Forelimb muscle (tissue), 1 donor: ENCODE data around the gene DPM2. TPM values are rescaled to one million over a fixed set of nuclear protein-coding genes. Genes with fewer than 3 reads are reported as not detected.
A peak's percentile ranks its signal among the peaks of the same experiment; 100 is the strongest.

ENCODE experiments used
- DNase-seq: peaks from one replicate; pipeline ENCODE4 v3.0.0-alpha.2; 2013; ENCODE audit warnings: low read depth
- polyA plus RNA-seq: library from polyadenylated mRNA; unstranded; fragments of 120-200 nt; gene quantifications from one replicate; pipeline ENCODE4 v1.2.1, GENCODE V29; 2013; ENCODE audit not compliant: insufficient read length

DPM2 gene
- polyA plus RNA-seq, 1 donor: 19.8 TPM

DNA sequence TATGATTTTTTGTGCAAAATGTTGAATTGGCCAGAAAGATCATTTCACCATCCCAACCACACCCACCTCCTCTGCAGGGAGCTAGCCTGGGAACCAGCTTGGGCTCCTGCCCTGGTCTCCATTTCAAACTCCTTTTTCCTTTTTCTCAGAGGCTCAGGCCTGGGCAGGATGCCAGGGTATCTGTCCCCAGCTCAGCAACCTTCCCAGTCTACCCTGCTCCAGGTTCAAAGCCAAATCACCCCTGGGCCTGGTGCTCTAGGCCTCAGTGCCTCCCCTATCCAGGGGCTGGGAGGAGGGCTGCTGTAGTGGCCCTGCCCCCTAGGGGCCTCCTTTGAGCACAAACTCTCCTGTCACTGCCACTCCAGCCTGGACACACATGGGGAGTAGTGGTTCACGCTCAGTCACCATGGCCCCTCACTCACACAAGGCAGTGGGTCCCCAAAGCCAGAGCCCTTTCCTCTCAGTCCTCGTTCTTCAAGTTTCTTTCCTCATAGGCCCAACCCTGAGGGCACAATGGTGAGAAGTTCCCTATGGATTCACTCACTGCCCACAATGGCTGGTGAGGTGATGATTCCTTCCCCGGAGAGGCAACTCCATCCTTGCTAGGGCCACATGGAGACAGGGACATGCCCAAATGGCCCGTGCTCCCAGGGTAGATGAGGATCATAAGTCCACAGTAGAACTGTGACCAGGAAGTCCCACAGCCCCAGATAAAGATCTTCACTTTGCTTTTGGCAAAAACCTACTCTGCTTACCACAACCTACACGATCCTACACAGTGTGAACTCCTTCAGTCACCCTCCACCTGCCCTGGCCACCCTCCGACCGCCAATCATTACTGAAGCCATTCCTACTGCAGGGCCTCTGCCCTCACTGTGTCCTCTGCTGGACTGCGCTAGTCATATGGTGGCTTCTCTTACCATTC lies 19.2 kb downstream of the DPM2 start:
- no peak for DNase-seq

DNA sequence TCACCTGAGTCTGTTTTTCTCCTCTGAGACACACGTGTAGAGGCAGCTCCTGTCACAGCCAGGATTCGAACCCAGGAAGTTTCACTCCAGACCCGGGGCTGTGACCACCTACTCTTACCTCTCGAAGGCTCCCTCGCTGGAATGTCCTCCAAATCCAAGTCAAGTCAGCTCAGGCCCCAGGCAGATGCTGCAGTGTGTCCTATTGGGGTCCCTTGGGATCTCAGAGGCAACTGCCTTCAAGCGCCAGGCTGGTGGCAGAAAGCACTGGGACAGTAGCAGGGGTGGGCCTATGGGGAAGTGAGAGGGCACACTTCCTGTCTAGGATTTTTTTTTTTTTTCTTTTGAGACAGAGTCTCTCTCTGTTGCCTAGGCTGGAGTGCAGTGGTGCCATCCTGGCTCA lies 20.1 kb downstream of the DPM2 start:
- DNase-seq: no peak

DNA sequence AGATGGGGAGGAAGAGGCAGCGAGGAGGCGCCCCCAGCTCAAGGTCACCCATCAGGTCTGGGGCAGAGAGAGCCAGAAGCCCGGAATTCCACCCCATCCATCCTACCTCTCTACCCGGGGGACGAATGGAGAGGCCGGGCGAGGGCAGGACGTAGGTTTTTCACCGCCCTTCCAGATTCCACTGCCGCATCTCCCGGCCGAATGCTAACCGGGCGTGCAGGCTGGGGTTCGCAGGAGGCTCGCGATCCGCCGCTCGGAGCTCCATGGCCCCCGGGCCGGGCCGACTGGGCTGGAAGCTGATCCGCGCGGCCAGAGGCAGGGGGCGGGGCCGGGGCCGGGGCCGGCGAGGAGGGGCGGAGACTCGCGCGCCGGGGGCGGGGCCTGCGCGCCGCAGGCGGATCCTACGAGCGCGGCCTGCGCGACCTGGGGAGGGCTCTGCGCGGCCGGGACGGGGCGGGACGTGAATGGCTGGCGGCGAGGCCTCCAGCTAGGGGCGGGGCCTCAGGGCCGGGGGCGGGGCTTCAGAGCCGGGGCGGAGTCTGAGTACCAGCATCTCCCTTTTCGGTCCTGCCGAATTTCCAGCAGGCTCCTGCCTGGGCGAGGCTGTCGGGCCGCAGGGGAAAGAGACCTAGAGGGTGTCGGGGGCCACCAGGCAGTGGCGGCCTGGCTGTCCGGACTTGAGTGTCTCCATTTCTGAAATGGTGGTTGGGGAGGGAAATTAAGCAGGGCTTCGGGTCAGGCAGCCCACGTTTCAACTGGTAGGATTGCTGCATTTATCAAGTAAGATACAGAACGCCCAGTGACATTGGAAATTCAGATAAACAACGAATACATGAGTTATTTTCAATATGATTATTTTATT lies 20.7 kb downstream of the DPM2 start, which contains the start of gene ST6GALNAC4:
Gene ST6GALNAC4, minus strand, starts transcription at position 322 of the 862 bp plus-strand sequence. CDS start 622 bp downstream, outside the sequence.
- DNase-seq: peak; percentile 65

DNA sequence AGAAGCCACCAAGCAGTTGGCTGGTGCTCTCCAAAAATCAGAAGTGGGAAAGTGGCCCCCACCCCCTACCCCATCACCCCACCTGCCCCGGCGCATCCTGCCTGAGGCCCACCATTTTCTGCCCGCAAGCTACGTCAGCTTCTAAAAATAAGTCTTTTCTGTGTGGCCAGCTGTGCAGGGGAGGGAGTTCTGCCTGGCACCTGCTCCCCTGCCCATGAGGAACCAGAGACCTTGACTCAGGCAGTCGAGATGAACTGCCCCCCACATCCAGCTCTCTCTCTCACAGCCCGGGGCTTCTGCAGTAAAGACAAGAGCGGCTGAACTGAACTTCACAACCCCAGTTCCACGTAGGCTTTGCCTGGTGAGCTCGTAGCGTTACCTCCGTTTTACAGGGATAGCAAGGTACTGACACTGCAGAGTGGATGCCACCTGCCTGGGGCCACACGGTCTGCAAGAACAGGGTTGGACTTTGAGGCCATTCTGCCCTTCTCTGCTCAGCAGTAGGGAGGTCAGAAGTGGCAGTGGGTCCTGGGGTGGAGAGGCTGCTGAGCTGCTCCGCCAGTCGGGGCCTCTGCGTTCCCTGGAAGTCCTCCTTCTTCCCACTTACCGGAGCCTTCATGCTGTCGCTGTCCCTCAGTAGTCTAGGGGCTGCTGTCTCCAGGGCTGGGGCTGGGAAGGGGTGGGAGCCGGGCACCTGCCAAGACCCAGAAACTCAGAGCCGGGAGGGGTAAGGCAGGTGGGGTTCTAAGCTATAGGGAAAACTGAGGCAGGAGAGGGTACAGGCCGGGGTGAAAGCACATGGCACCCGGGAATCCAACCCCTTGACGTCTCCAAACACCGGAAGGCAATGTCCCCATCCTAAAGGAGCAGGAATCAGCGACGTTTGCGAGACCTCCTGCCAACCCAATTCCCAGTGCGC lies 21.6 kb downstream of the DPM2 start:
- no peak for DNase-seq

DNA sequence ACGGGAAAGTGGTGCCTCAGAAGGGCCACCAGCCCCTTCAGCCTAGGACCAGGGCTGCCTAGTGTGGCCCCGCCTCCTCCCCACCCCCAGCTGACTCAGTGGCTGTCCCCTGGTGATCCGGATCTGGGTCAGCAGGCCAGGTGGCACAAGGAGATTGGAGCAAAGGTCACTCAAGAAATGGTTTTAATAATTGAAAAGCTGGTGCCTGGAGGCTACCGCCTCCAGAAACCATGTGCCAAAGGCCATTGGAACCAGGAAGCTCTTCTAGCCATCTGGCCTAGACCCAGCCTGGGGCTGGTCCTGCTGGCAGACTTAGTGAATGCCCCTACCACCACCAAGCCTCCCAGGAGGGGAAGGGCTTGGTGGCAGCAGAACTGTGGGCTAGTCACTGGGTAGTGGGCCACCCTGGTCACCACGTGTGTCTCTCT lies 22.3 kb downstream of the DPM2 start:
- no peak for DNase-seq

DNA sequence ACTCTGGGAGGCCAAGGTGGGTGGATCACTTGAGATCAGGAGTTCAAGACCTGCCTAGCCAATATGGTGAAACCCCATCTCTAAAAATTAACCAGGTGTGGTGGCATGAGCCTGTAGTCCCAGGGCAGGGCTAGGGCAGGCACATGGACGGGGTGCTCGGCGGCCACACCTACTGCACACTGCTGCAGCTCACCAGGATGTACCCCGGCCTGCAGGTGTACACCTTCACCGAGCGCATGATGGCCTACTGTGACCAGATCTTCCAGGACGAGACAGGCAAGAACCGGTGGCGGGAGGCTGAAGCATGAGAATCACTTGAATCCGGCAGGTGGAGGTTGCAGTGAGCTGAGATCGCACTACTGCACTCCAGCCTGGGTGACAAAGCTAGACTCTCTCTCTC lies 24.0 kb downstream of the DPM2 start:
- no peak for DNase-seq

DNA sequence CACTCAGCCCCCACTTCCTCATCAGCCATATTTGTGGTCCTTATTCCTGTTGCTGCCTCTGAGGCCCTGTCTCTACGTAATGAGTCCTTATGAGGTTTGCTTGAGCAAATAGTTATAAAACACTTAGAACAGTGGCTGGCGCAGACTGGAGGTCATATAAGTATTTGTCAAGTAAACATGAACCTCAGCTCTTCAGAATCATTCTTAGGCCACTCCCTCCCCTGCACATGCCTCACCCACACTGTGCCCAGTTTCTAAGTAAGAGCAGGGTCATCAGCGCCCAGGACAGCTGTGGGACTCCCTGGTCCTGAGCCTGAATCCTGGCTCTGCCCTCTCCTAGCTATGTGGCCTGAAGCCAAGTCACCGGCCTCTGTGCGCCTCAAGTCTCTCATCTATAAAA lies 24.8 kb downstream of the DPM2 start:
- no peak for DNase-seq

DNA sequence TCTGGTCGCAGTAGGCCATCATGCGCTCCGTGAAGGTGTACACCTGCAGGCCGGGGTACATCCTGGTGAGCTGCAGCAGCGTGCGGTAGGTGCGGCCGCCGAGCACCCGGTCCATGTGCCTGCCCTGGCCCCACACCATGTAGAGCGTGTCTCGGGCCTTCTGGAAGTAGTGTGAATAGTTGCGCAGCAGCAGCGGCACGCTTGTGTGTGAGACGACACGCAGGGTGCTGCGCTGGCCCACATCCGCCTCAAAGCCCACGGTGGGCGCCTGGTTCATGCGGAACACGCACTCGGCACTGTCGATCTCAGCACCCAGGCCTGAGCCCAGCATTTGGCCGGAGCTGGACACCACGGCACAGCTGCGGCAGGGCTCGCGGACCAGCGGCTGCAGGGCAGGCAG lies 25.4 kb downstream of the DPM2 start:
- DNase-seq: no peak

DNA sequence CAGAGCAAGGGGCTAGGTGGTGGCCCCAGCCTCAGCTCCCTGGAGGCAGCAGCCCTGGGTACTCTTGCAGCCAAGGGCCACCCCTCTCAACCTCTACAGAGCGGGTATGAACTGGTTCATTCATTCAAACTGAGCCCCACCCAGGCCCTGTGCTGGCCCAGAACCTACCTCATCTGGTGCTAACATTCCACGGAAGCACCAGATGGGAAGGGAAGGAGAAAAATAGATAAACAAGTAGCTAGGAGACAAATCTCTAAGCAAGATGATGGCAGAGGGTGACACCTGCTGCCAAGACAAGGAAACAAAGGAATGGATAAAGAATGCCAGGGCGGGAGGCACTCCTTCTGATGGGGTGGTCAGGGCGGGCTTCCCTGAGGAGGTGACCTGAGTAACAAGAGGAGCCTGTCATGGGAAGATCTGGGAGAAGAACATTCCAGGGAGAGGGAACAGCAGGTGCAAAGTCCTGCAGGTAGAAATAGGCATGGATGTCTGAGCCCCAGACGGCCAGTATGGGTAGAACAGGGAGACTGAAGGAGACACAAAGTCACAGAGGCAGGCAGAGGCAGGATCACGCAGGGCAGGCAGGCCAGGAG lies 26.9 kb downstream of the DPM2 start:
- no peak for DNase-seq

DNA sequence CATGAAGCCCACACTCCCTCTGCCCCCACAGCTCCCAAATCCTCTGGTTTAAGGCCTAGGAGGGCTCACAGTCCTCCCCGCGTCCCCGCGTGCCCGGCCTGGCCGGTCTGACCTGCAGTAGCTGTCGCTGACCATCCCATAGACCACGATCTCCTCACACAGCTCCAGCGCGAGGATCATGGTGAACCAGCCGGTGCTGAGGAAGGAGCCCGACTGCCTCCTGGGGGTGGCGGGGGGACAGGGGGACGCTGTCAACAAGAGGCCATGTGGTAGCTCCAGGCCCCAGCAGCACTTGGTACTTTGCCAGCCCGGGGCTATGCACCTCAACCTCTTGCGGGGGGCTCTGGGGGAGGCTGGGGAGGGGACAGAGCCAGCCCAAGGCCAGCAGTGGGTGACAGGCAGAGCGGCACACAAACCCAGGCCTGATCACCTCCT lies 27.8 kb downstream of the DPM2 start:
- DNase-seq: no peak

DNA sequence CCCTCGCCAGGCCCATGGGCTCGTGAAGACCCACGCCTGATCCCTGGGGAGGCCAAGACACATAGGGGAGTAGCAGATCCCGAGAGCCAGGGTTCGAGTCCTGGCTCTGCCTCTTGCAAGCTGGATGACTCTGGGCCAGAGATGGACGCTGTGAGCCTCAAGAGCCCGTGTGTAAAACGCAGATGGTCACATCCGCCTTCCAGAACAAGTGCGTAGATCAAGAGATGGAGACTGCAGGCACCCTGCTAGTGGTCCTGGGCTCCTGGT lies 29.1 kb downstream of the DPM2 start:
- DNase-seq: no peak

DNA sequence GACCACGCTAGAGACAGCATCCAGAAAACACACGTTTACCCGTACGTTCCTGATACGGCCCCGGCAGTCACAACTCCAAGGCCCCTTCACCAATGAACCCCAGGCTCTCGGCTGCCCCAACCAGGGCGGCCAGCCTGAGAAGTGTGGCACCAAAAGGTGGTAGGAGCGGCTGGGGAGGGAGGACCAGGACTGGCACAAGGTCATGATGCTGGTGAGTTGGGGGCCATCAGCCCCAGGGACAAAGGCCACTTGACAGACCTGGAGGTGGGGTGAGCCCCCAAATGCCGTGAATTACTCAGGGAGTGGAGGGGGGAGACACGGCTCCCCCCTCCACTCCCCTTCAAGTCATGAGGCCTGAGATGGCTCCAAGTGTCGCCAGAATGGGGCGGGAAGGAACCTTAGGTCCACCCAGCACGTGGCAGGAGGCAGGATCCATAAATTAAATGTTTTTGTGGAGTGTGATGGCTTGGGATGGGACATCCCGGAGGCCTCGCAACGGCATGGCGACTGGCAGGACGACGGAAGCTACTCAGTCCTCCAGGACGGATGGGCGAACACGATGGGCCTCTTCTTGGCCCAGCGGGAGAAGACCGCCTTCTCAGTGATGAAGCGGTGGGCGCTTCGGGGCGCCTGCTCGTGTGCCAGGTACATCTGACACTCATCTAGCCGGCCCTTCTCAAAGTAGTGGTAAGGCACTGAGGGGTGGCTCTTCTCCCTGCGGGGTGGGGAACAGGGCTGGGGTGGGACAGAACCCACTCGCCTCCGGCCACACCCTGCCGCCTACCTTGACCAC lies 29.6 kb downstream of the DPM2 start:
- DNase-seq: no peak

DNA sequence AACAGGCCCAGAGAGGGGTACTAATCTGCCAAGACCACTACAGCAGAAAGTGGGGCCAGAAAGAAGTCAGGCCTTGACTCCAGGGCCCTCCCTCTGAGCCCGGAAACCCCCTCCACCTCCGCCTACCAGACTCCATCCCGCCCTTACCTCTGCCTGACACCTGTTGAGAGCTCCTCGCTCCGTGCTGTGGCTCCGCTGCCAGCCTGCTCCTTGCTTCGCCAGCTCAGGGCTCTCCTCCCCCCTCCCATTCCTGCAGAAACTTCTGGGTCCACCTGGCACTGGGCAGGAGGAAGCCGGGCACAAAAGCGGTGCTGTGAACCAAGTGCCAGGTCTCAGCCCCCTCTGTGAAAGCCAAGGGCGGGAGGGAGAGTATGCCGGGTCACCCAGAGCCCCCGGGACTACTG lies 31.9 kb downstream of the DPM2 start:
- no peak for DNase-seq

DNA sequence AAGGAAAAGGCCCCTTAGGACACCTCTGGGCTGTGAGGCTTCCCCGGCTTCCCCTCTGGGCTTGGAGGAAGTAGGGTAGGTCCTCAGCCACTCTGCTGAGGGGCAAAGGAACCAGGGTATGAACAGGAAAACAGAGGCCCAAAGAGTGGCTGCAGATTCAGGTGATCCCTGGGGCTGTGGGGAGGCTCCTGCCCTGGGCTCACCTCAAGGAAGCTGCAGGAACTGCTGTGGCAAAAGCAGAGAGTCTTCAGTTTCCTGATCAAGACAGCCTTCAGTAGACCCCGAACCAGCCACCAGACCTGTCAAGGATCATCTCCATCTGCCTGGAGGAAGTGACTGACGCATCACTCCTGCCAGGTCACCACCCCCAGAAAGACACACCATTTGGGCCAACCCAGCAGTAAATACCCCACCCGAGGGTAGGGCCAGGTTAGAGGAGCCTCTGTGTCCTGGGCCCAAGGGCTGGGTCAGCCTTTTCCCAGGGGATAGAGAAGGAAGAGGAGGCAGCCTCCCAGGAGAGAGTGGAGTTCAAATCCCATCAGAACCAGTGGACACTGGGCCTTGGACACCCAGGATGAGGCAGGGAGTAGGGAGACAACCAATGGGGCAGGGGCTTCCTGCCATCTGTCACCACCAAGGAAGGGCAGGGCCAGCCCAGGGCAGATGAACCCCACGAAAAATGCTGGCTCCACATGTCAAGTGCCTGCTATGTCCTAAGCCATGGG lies 32.5 kb downstream of the DPM2 start:
- no peak for DNase-seq

DNA sequence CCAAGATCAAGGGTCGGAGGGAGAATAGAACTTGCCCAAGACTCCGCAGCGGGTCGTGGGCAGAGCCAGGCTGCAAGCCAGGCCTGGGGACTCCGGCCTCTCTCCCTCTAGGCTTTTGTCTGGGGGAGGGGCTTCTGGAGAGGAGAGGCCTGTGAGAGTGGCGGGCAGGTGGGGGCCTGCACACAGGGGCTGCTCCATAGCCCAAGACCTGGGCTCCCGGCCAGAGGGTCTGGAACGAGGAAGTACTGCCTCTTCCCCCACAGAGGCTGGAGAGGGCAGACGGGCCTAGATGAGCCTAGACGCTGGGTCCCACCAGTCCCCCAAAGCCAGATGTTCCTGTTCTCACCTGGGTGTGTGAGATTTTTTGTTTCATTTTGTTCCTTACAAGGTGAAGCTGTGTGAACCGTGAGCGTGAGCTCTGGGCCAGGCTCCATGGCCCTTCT lies 33.1 kb downstream of the DPM2 start:
- DNase-seq: no peak

DNA sequence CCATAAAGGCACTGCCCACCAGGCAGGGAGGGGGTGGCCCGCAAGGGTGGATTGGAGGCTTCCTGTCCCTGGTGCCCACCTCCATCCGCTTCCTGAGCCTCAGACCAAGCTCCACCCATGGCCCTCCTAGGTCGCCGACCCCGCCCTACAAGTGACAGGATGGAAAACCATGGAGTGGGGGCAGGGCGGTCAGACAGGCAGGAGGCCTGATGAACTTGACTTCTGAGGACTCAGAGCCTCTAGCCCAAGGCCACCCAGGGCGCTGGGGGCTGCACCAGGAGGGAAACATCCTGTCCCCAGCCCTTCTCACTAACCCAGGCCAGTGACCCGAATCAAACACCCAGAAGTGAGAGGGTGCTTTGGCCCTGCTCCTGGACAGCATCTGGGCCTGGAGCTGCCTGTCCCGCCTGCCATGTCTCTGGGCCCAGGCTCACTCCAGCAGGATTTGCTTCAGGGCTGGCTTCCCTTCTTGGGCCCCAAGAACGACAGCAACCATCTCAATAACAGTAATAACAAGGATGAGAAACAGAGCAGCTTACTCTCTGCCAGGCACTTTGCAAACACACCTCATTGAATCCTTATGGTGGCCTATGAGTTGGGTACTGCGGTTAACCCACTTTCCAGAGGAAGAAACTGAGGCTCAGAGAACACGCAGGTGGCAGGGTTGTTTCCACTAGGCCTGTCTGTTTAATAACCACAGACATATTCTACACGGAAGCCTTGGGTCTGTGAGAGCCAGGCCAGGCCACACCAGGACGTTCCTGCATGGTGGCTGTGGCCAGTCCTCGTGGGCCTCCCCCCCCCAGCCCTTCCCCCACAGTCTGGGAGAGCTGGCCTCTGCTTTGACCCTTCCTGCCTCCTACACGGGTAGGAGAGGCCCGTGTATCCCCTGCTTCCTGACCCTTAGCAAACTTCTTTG lies 33.8 kb downstream of the DPM2 start:
- DNase-seq: no peak

DNA sequence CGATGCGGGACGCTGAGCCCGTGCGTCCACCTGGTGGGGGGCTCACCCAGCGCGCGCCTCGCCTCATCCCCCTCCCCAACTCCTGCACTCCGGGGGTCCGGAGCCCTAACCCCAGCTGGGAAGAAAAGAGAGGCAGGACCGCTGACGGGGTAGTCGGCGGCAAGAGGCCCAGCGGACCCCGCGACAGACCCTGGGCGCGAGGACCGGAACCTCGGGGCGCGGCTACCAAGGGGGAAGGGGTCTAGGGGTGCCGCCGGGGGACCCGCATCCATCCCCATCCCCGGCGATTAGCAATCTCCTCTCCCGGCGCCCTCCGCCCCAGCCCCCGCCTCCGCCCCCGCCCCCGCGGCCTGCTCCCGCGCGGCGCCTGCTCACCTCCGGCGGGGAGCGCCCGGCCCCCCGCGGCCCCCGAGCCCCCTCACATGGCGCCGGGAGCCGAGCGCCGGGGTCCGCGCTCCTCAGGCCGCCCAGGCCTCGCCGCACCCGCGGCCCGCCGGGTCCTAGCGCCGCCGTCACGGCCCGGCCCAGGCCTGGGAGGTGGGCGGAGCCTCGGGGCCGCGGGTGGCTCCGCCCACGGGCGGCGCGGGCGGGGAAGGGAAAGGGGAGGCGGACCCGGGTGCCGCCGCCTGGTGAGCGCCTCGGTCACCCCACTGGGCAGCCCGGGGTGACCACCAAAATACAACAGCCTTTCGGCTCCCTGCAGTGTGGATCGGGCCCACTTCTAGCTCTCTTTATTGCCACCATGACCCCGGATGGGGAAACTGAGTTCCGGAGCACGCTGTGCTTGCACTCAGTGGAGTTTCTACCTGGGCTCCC lies 38.3 kb downstream of the DPM2 start, which contains the start of gene ST6GALNAC6:
Gene ST6GALNAC6, minus strand, starts transcription at position 476 of the 816 bp plus-strand sequence. CDS start 1,622 bp downstream, outside the sequence.
- no peak for DNase-seq
